ENCODE results near the gene RANBP3.
"Not testable (repeated sequence)": the region's sequence is repeated elsewhere in the genome, so short reads cannot be mapped to it uniquely, and the experiment has no call there.

RANBP3 gene

GRCh38 chr19:5880196-5880595 lies 97.7 kb downstream of the RANBP3 start:
- Histone ChIP-seq H3K4me3 (ENCODE audit: extremely low read depth, insufficient read depth, low read length, poor library complexity, severe bottlenecking) (no peak overlapping the region), H3K9me3 (ENCODE audit: control insufficient read depth, low read length) (no peaks in the 10 kb centered on the region), H3K36me3 (ENCODE audit: control insufficient read depth, insufficient read depth, low read length) (no peaks in the 10 kb centered on the region), H3K4me1 (ENCODE audit: control insufficient read depth, insufficient read depth, low read length, poor library complexity, severe bottlenecking) (peaks cover 8% of the 10 kb centered on the region), H3K27ac (ENCODE audit: low read depth, low read length, severe bottlenecking) (no peak overlapping the region)
- WGBS, 2 experiments (ENCODE audit: insufficient coverage in 2 of 2), result 69 to 72% methylated on average over 3 to 4 of the region's 6 CpGs

GRCh38 chr19:5877882-5878281 lies 100.1 kb downstream of the RANBP3 start:
- Histone ChIP-seq H3K4me1 (ENCODE audit: control insufficient read depth, insufficient read depth, low read length, poor library complexity, severe bottlenecking) (peaks cover 8% of the 10 kb centered on the region), H3K4me3 (ENCODE audit: extremely low read depth, insufficient read depth, low read length, poor library complexity, severe bottlenecking) (no peak overlapping the region), H3K27ac (ENCODE audit: low read depth, low read length, severe bottlenecking) (no peak overlapping the region), H3K9me3 (ENCODE audit: control insufficient read depth, low read length) (no peaks in the 10 kb centered on the region), H3K36me3 (ENCODE audit: control insufficient read depth, insufficient read depth, low read length) (no peaks in the 10 kb centered on the region)
- WGBS, 2 experiments (ENCODE audit: insufficient coverage in 2 of 2), result 87 to 100% methylated on average over 4 to 5 of the region's 9 CpGs

- H3K4me3 ChIP-seq (ENCODE audit: extremely low read depth, insufficient read depth, low read length, poor library complexity, severe bottlenecking), result no peak overlapping the region
- WGBS, 2 experiments (ENCODE audit: insufficient coverage in 2 of 2), result 87 to 92% methylated on average over 4 to 8 of the region's 8 CpGs
These were observed 100.5 kb downstream of the RANBP3 start for GRCh38 chr19:5877427-5877826.

GRCh38 chr19:5874496-5874895 lies 103.4 kb downstream of the RANBP3 start:
- not testable (repeated sequence) for H3K27ac ChIP-seq (ENCODE audit: low read depth, low read length, severe bottlenecking); H3K4me1 ChIP-seq (ENCODE audit: control insufficient read depth, insufficient read depth, low read length, poor library complexity, severe bottlenecking); H3K9me3 ChIP-seq (ENCODE audit: control insufficient read depth, low read length); H3K36me3 ChIP-seq (ENCODE audit: control insufficient read depth, insufficient read depth, low read length); H3K4me3 ChIP-seq (ENCODE audit: extremely low read depth, insufficient read depth, low read length, poor library complexity, severe bottlenecking)
- 95 to 96% methylated on average over 6 of the region's 7 CpGs for WGBS, 2 experiments (ENCODE audit: insufficient coverage in 2 of 2)

More at GRCh38 chr19:5877427-5877826, 100.5 kb downstream of the RANBP3 start:
- no peaks in the 10 kb centered on the region for H3K9me3 ChIP-seq (ENCODE audit: control insufficient read depth, low read length)
- no peaks in the 10 kb centered on the region for H3K36me3 ChIP-seq (ENCODE audit: control insufficient read depth, insufficient read depth, low read length)
- H3K4me1 ChIP-seq (ENCODE audit: control insufficient read depth, insufficient read depth, low read length, poor library complexity, severe bottlenecking), result peaks cover 8% of the 10 kb centered on the region
- no peak overlapping the region for H3K27ac ChIP-seq (ENCODE audit: low read depth, low read length, severe bottlenecking)

GRCh38 chr19:5873617-5874199 lies 104.2 kb downstream of the RANBP3 start:
- no peaks in the 10 kb centered on the region for H3K36me3 ChIP-seq (ENCODE audit: control insufficient read depth, insufficient read depth, low read length)
- H3K9me3 ChIP-seq (ENCODE audit: control insufficient read depth, low read length), result no peaks in the 10 kb centered on the region
- no peak overlapping the region for H3K4me3 ChIP-seq (ENCODE audit: extremely low read depth, insufficient read depth, low read length, poor library complexity, severe bottlenecking)
- H3K27ac ChIP-seq (ENCODE audit: low read depth, low read length, severe bottlenecking), result no peak overlapping the region
- H3K4me1 ChIP-seq (ENCODE audit: control insufficient read depth, insufficient read depth, low read length, poor library complexity, severe bottlenecking), result no peaks in the 10 kb centered on the region
- WGBS, 2 experiments (ENCODE audit: insufficient coverage in 2 of 2), result 90 to 97% methylated on average over 11 to 12 of the region's 12 CpGs

GRCh38 chr19:5870986-5871394 lies 107.0 kb downstream of the RANBP3 start:
- Histone ChIP-seq H3K36me3 (ENCODE audit: control insufficient read depth, insufficient read depth, low read length) (no peaks in the 10 kb centered on the region), H3K4me3 (ENCODE audit: extremely low read depth, insufficient read depth, low read length, poor library complexity, severe bottlenecking) (no peak overlapping the region), H3K27ac (ENCODE audit: low read depth, low read length, severe bottlenecking) (no peak overlapping the region), H3K9me3 (ENCODE audit: control insufficient read depth, low read length) (no peaks in the 10 kb centered on the region), H3K4me1 (ENCODE audit: control insufficient read depth, insufficient read depth, low read length, poor library complexity, severe bottlenecking) (no peaks in the 10 kb centered on the region)
- WGBS, 2 experiments (ENCODE audit: insufficient coverage in 2 of 2), result 88 to 94% methylated on average over 10 to 12 of the region's 12 CpGs

- H3K27ac ChIP-seq (ENCODE audit: low read depth, low read length, severe bottlenecking), result no peak overlapping the region
- WGBS, 2 experiments (ENCODE audit: insufficient coverage in 2 of 2), result 88 to 91% methylated on average over 29 of the region's 31 CpGs
- no peaks in the 10 kb centered on the region for H3K9me3 ChIP-seq (ENCODE audit: control insufficient read depth, low read length)
- H3K36me3 ChIP-seq (ENCODE audit: control insufficient read depth, insufficient read depth, low read length), result no peaks in the 10 kb centered on the region
- H3K4me1 ChIP-seq (ENCODE audit: control insufficient read depth, insufficient read depth, low read length, poor library complexity, severe bottlenecking), result no peaks in the 10 kb centered on the region
- no peak overlapping the region for H3K4me3 ChIP-seq (ENCODE audit: extremely low read depth, insufficient read depth, low read length, poor library complexity, severe bottlenecking)
These were observed 110.5 kb downstream of the RANBP3 start for GRCh38 chr19:5867201-5868136.
